Trophoblast cell (in vitro differentiated cells and primary cell): ENCODE data around the gene SELENOS.

ENCODE experiments used
- DNase-seq, 2 donors: peaks; one replicate each; pipeline ENCODE4 v3.0.0-alpha.2; 2016
- H2AFZ ChIP-seq: 2 replicates; pipeline ENCODE4 v1.6.1; 2013; ENCODE audit warnings: low read length, moderate library complexity, mild to moderate bottlenecking; ENCODE audit not compliant: insufficient read depth, poor library complexity
- H2AK5ac ChIP-seq: 2 replicates; pipeline ENCODE4 v1.6.1; 2013; ENCODE audit warnings: mild to moderate bottlenecking, low read length
- H2BK120ac ChIP-seq: 2 replicates; pipeline ENCODE4 v1.6.1; 2013; ENCODE audit warnings: low read length, mild to moderate bottlenecking, moderate library complexity; ENCODE audit not compliant: insufficient read depth, poor library complexity
- H2BK12ac ChIP-seq: 2 replicates; pipeline ENCODE4 v1.6.1; 2013; ENCODE audit warnings: mild to moderate bottlenecking, low read length, moderate library complexity
- H2BK5ac ChIP-seq: 2 replicates; pipeline ENCODE4 v1.6.1; 2013; ENCODE audit warnings: low read length, low read depth, moderate library complexity, mild to moderate bottlenecking; ENCODE audit not compliant: poor library complexity
- H3K14ac ChIP-seq: 2 replicates; pipeline ENCODE4 v1.6.1; 2013; ENCODE audit warnings: mild to moderate bottlenecking, low read length
- H3K18ac ChIP-seq: 2 replicates; pipeline ENCODE4 v1.6.1; 2013; ENCODE audit warnings: mild to moderate bottlenecking, low read length
- H3K23ac ChIP-seq: 2 replicates; pipeline ENCODE4 v1.6.1; 2013; ENCODE audit warnings: low read length
- H3K27ac ChIP-seq: 2 replicates; pipeline ENCODE4 v1.5.1; 2013; ENCODE audit warnings: low read depth, mild to moderate bottlenecking, inconsistent platforms, low read length, moderate library complexity
- H3K27me3 ChIP-seq: 2 replicates; pipeline ENCODE4 v1.6.1; 2013; ENCODE audit warnings: inconsistent platforms, mild to moderate bottlenecking, low read length, moderate library complexity; ENCODE audit not compliant: insufficient read depth
- H3K36me3 ChIP-seq, 2 experiments: 1 replicate in 1 of 2; 2 replicates in 1 of 2; pipeline ENCODE4 v1.6.1; 2013; ENCODE audit warnings: low read length in 2 of 2, mild to moderate bottlenecking in 2 of 2, moderate library complexity in 1 of 2; ENCODE audit not compliant: insufficient read depth in 2 of 2, control insufficient read depth in 1 of 2
- H3K4ac ChIP-seq: 2 replicates; pipeline ENCODE4 v1.6.1; 2013; ENCODE audit warnings: low read depth, mild to moderate bottlenecking, low read length, moderate library complexity
- H3K4me1 ChIP-seq, 2 experiments: 1 replicate in 1 of 2; 2 replicates in 1 of 2; pipeline ENCODE4 v1.6.1; 2013; ENCODE audit warnings: low read length in 2 of 2, mild to moderate bottlenecking in 2 of 2, moderate library complexity in 1 of 2; ENCODE audit not compliant: insufficient read depth in 2 of 2, control insufficient read depth in 1 of 2
- H3K4me2 ChIP-seq: 2 replicates; pipeline ENCODE4 v1.6.1; 2013; ENCODE audit warnings: inconsistent platforms, mild to moderate bottlenecking, low read length, moderate library complexity
- H3K4me3 ChIP-seq: 2 replicates; pipeline ENCODE4 v1.5.1; 2013; ENCODE audit warnings: mild to moderate bottlenecking, low read depth, low read length, inconsistent platforms
- H3K79me1 ChIP-seq: one replicate; pipeline ENCODE4 v1.6.1; 2013; ENCODE audit warnings: low read length
- H3K79me2 ChIP-seq: 2 replicates; pipeline ENCODE4 v1.6.1; 2013; ENCODE audit warnings: low read length, mild to moderate bottlenecking; ENCODE audit not compliant: control insufficient read depth, insufficient read depth, poor library complexity
- H3K9ac ChIP-seq: 2 replicates; pipeline ENCODE4 v1.6.1; 2013; ENCODE audit warnings: mild to moderate bottlenecking, low read length
- H3K9me3 ChIP-seq: 2 replicates; pipeline ENCODE4 v1.6.1; 2013; ENCODE audit warnings: low read depth, mild to moderate bottlenecking, control low read depth, inconsistent platforms, low read length; ENCODE audit not compliant: insufficient read depth
- H4K12ac ChIP-seq: 2 replicates; pipeline ENCODE4 v1.6.1; 2013; ENCODE audit warnings: low read depth, mild to moderate bottlenecking, low read length, moderate library complexity
- H4K8ac ChIP-seq: 2 replicates; pipeline ENCODE4 v1.6.1; 2013; ENCODE audit warnings: low read depth, mild to moderate bottlenecking, low read length, moderate library complexity
- H4K91ac ChIP-seq: one replicate; pipeline ENCODE4 v1.6.1; 2013; ENCODE audit warnings: low read depth, mild to moderate bottlenecking, low read length, moderate library complexity
- WGBS: extraction: QIAGEN DNeasy Blood & Tissue Kit; methylation state at CpG from one replicate; pipeline ENCODE4 v1.1.7; 2013; ENCODE audit warnings: missing lambda C conversion rate; ENCODE audit not compliant: insufficient read length, insufficient coverage; ENCODE audit errors: extremely low coverage; 5-methylcytosine and 5-hydroxymethylcytosine counted together

SELENOS gene

DNA sequence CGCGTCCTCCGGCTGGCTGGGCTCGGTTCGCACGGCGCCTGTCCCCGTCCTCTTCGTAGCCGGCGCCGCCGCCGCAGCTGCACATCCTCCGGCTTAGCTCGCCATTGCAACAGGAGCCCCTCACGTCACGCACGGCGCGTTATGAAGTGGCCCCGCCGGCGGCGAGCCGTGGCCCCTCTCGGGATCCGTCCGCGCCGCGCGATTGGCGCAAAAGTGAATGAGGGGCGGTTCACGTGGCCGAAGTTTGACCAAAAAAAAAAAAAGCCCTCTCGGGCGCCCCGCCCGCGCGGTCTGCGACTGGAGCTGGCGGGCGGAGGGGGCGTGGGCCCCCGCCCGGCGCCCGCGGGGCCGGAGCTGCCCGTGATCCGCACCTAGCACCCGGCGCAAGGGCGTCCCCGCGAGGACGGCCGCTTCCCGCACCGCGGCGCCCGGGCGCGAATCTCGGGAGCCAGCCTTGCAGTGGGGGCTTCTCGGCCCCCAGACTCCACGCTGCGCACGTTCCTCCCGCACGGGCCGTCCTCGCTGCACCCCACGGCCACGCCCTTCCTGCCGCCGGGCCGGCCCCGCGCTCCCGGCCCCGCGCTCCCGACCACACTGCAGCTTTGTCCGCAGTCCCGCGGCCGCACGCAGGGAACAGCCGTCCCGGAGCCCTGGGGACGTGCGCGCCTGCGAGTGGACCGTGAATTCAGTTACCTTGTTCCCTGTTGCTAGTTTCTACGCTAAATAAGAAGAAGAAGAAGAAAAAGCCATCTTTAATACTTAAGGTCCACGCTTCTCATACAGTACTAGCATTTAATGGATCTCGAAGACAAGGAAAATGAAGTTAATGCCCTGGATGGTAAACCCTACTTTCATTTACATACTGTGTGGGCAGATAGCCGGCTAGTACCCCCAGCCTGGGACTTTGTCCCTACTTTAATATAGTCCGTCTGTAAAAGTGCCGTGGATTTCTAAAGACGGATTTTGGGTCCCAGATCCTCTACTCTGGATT, 25.2 kb downstream of the SELENOS start, which contains the start of gene CHSY1:
CHSY1 (minus strand) TSS at position 219 of the 991 bp plus-strand sequence. CDS start 592 bp downstream, outside the sequence.
- Histone ChIP-seq H3K4me2 (peak within 1 kb of the TSS; percentile 98), H2BK120ac (peak within 1 kb of the TSS; percentile 75), H3K27me3 (no peaks in the 10 kb centered on the region), H3K4ac (peak within 1 kb of the TSS; percentile 30), H3K79me1 (peaks cover 5% of the 10 kb centered on the region), H3K4me1 (peaks cover 2 to 3% of the 10 kb centered on the region in 2 experiments), H3K27ac (peak within 1 kb of the TSS; percentile 78), H2BK5ac (peak within 1 kb of the TSS; percentile 28), H2AFZ (peak within 1 kb of the TSS; percentile 73), H3K9me3 (peaks cover 2% of the 10 kb centered on the region), H3K18ac (peak within 1 kb of the TSS; percentile 90), H2AK5ac (no peak within 1 kb of the TSS), H2BK12ac (peak within 1 kb of the TSS; percentile 23), H3K14ac (peak within 1 kb of the TSS; percentile 67), H3K79me2 (peaks cover 6% of the 10 kb centered on the region), H4K8ac (peak within 1 kb of the TSS; percentile 88), H4K12ac (peak within 1 kb of the TSS; percentile 81), H3K23ac (no peak within 1 kb of the TSS), H4K91ac (peak within 1 kb of the TSS; percentile 76), H3K36me3 (no peaks in the 10 kb centered on the region), H3K4me3 (peak within 1 kb of the TSS; percentile 88), H3K9ac (peak within 1 kb of the TSS; percentile 78)
- WGBS = no CpG with 5 or more reads among the region's 108 CpGs
- DNase-seq = peak; percentile 84 to 89

DNA sequence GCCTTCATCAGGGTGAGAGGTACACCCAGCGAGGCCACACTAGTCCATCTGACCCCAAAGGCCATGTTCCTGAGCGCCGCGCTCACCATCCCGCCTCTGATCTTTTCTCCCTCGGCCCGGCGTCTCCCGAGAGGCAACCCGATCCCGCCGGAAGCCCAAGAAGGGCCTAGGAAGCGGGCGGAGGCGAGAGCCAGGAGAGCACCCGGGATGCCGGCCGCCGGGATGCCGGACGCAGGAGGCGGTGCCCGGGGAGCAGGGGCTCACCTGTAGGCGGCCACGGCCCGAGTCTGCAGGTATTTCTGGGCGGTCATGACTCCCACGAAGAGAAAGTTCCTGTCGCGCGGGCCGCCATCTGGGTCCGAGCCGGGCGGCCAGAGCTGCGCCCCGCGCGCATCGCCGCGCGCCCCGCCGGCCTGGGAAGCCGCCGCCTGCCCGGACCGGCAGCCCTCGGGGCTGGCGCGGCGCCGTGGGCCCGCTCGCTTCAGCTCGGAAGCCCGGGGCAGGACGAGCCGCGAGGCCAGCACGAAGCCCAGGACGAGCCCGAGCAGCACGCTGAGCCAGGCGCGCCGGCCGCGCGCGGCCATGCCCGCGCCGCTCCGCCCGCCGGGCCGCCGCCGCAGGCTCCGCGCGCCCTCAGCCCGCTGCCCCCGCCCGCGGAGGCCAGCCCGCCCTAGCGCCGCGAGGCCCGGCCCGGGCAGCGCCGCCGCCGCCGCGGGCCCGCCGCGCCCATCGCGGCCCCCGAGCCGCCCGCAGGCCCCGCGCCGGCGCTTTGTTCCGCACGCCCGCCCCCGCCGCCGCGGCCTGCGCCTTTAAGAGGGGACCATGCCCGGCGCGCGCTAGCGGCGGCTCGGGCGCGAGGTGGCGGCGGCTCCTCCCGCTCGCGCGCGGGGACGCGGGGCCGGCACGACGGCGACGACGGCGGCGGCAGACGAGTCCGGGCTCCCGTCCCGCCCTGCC, 26.1 kb downstream of the SELENOS start:
- WGBS = no CpG with 5 or more reads among the region's 150 CpGs
- H3K23ac ChIP-seq = no peak overlapping the region
- peak overlapping the region; percentile 67 for H3K14ac ChIP-seq
- peaks cover 5% of the 10 kb centered on the region for H3K79me1 ChIP-seq
- H2BK12ac ChIP-seq = no peak overlapping the region
- H2BK5ac ChIP-seq = peak overlapping the region; percentile 4
- H3K4me2 ChIP-seq = peak overlapping the region; percentile 98
- H2BK120ac ChIP-seq = peak overlapping the region; percentile 39
- H3K4me3 ChIP-seq = peak overlapping the region; percentile 88
- H4K8ac ChIP-seq = peak overlapping the region; percentile 86
- DNase-seq = peak; percentile 19 to 54
- no peaks in the 10 kb centered on the region for H3K27me3 ChIP-seq
- peak overlapping the region; percentile 16 for H3K4ac ChIP-seq
- peak overlapping the region; percentile 73 for H2AFZ ChIP-seq
- peak overlapping the region; percentile 73 for H3K9ac ChIP-seq
- H3K4me1 ChIP-seq = peaks cover 2 to 3% of the 10 kb centered on the region in 2 experiments
- no peaks in the 10 kb centered on the region for H3K36me3 ChIP-seq
- H3K79me2 ChIP-seq = peaks cover 6% of the 10 kb centered on the region
- H3K27ac ChIP-seq = peak overlapping the region; percentile 78
- peaks cover 2% of the 10 kb centered on the region for H3K9me3 ChIP-seq
- H4K91ac ChIP-seq = peak overlapping the region; percentile 55
- no peak overlapping the region for H2AK5ac ChIP-seq
- H3K18ac ChIP-seq = peak overlapping the region; percentile 90
- H4K12ac ChIP-seq = peak overlapping the region; percentile 81

GRCh38 chr15:101250341-101250831, 26.9 kb downstream of the SELENOS start:
- H3K23ac ChIP-seq = no peak overlapping the region
- H3K4me2 ChIP-seq = peak overlapping the region; percentile 98
- H2BK5ac ChIP-seq = no peak overlapping the region
- no peak overlapping the region for H2AFZ ChIP-seq
- peaks cover 5% of the 10 kb centered on the region for H3K79me1 ChIP-seq
- H4K91ac ChIP-seq = no peak overlapping the region
- no peak overlapping the region for H3K27ac ChIP-seq
- H2BK12ac ChIP-seq = no peak overlapping the region
- peak in 1 of 2 donors; percentile 56 for DNase-seq
- peak overlapping the region; percentile 16 for H3K4ac ChIP-seq
- H3K27me3 ChIP-seq = no peaks in the 10 kb centered on the region
- peak overlapping the region; percentile 73 for H3K9ac ChIP-seq
- peaks cover 2 to 3% of the 10 kb centered on the region in 2 experiments for H3K4me1 ChIP-seq
- peaks cover 2% of the 10 kb centered on the region for H3K9me3 ChIP-seq
- no peaks in the 10 kb centered on the region for H3K36me3 ChIP-seq
- H4K12ac ChIP-seq = no peak overlapping the region
- no peak overlapping the region for H4K8ac ChIP-seq
- H3K4me3 ChIP-seq = peak overlapping the region; percentile 88
- peaks cover 6% of the 10 kb centered on the region for H3K79me2 ChIP-seq
- H3K18ac ChIP-seq = no peak overlapping the region
- no CpG with 5 or more reads among the region's 6 CpGs for WGBS
- no peak overlapping the region for H3K14ac ChIP-seq
- H2AK5ac ChIP-seq = no peak overlapping the region
- H2BK120ac ChIP-seq = no peak overlapping the region

DNA sequence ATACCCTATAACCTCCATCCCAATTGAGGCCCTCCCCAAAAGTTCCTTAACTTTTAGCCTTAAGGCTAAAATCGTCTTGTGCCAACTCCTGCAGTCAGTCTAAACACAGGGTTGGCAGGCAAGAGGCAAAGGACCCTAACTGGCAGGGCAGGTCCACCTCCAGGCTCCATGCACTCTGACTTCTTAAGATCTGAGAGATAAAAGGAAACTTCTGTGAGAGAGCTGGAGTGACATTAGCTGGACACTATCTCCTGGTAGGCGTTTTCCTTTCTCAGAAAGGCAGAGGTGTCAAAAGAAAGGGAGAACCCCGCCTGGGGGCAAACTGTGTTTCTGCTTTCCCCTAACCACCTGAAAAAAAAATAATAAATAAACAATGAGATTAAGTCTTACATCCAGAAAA, 29.0 kb downstream of the SELENOS start:
- no peak overlapping the region for H4K12ac ChIP-seq
- H3K9me3 ChIP-seq = peaks cover 2% of the 10 kb centered on the region
- no peak overlapping the region for H3K4me2 ChIP-seq
- H3K4ac ChIP-seq = no peak overlapping the region
- H3K23ac ChIP-seq = no peak overlapping the region
- no peak overlapping the region for H4K8ac ChIP-seq
- peaks cover 5% of the 10 kb centered on the region for H3K79me1 ChIP-seq
- no peak overlapping the region for H3K27ac ChIP-seq
- no peak overlapping the region for H3K18ac ChIP-seq
- no peak overlapping the region for H2AK5ac ChIP-seq
- H2BK12ac ChIP-seq = no peak overlapping the region
- peak in 1 of 2 donors; percentile 34 for DNase-seq
- no peak overlapping the region for H3K9ac ChIP-seq
- no peaks in the 10 kb centered on the region for H3K27me3 ChIP-seq
- no CpG with 5 or more reads among the region's 3 CpGs for WGBS
- no peak overlapping the region for H3K4me3 ChIP-seq
- no peak overlapping the region for H3K14ac ChIP-seq
- no peak overlapping the region for H2BK5ac ChIP-seq
- peaks cover 11% of the 10 kb centered on the region for H3K79me2 ChIP-seq
- H2AFZ ChIP-seq = no peak overlapping the region
- no peak overlapping the region for H2BK120ac ChIP-seq
- no peaks in the 10 kb centered on the region for H3K36me3 ChIP-seq
- peaks cover 2 to 3% of the 10 kb centered on the region in 2 experiments for H3K4me1 ChIP-seq
- H4K91ac ChIP-seq = no peak overlapping the region
